Tibial nerve (tissue), 4 donors: ENCODE results near the gene MAML2. TPM values are rescaled to one million over a fixed set of nuclear protein-coding genes. Genes with fewer than 3 reads are reported as not detected.

ENCODE experiments used
- DNase-seq, 2 donors: peaks; one replicate each; pipeline ENCODE4 v3.0.0-alpha.2; 2019; ENCODE audit warnings: low spot score in 2 of 2
- H3K27ac ChIP-seq, 4 donors: fragments of 200-600 bp; sonication (generic) in 3 of 4; one replicate each; pipeline ENCODE4 v1.5.1; 2017 to 2019; ENCODE audit warnings: mild to moderate bottlenecking in 1 of 4
- H3K27me3 ChIP-seq, 2 donors: fragments of 200-600 bp; sonication (generic) in 1 of 2; one replicate each; pipeline versions ENCODE4 v1.5.1 to v1.6.0; 2017 to 2019
- H3K36me3 ChIP-seq, 3 donors: fragments of 200-600 bp; sonication (generic); one replicate each; pipeline ENCODE4 v1.5.1; 2018 to 2019
- H3K4me1 ChIP-seq, 4 donors: fragments of 200-600 bp; sonication (generic) in 3 of 4; one replicate each; pipeline ENCODE4 v1.5.1; 2017 to 2019
- H3K4me3 ChIP-seq, 4 donors: fragments of 200-600 bp; sonication (generic) in 3 of 4; one replicate each; pipeline ENCODE4 v1.5.1; 2017 to 2019; ENCODE audit warnings: mild to moderate bottlenecking in 1 of 4, moderate library complexity in 1 of 4
- H3K9me3 ChIP-seq, 4 donors: fragments of 200-600 bp; sonication (generic) in 3 of 4; one replicate each; pipeline ENCODE4 v1.5.1; 2017 to 2019
- EP300 ChIP-seq, 2 donors: sonication (generic); formaldehyde crosslinking; IDR thresholded peaks; one replicate each; pipeline ENCODE4 v1.6.1; 2017; ENCODE audit warnings: antibody characterized with exemption in 2 of 2, mild to moderate bottlenecking in 1 of 2
- POLR2A ChIP-seq, 2 donors: fragments of 450-650 bp; IDR thresholded peaks; one replicate each; pipeline ENCODE4 v1.6.1; 2017; ENCODE audit warnings: antibody characterized with exemption in 2 of 2, mild to moderate bottlenecking in 2 of 2, moderate library complexity in 2 of 2
- WGBS, 2 donors: methylation state at CpG; one replicate each; pipeline ENCODE4 v1.1.5; 2018; 5-methylcytosine and 5-hydroxymethylcytosine counted together
- total RNA-seq, 4 donors: library from RNA; depleted of rRNA; stranded (reverse); fragments of >200 nt; gene quantifications; one replicate each; pipeline ENCODE4 v1.1.0, GENCODE V29; 2016
- TF ChIP-seq, protein P1 (sequence below), 5 experiments: fragments of 200-600 bp in 3 of 5; fragments of 450-650 bp in 2 of 5; sonication (generic) in 3 of 5; IDR thresholded peaks; one replicate each; pipeline ENCODE4 v1.5.1; 2016 to 2019; ENCODE audit warnings: antibody characterized with exemption in 5 of 5, mild to moderate bottlenecking in 3 of 5, moderate library complexity in 2 of 5

The MAML2 gene
- total RNA-seq, 4 donors from 2014 or later: 20.5 to 38.4 (median 27.9) TPM

GRCh38 chr11:96105944-96106343 lies 237.1 kb downstream of the MAML2 start:
- 41 to 44% methylated on average over 1 of the region's 1 CpG for WGBS, 2 donors
- no peak for DNase-seq
- Histone ChIP-seq H3K9me3 (no peaks in the 10 kb centered on the region), H3K36me3 (no peaks in the 10 kb centered on the region), H3K4me1 (peaks cover 0 to 43% (median 14%) of the 10 kb centered on the region in 4 donors), H3K27ac (peak overlapping the region in 2 of 4 donors; percentile 44), H3K4me3 (no peak overlapping the region), H3K27me3 (no peaks in the 10 kb centered on the region)
- no peak for TF ChIP-seq EP300 (IDR thresholded peaks at IDR 0.05)
- TF ChIP-seq, protein P1, sequence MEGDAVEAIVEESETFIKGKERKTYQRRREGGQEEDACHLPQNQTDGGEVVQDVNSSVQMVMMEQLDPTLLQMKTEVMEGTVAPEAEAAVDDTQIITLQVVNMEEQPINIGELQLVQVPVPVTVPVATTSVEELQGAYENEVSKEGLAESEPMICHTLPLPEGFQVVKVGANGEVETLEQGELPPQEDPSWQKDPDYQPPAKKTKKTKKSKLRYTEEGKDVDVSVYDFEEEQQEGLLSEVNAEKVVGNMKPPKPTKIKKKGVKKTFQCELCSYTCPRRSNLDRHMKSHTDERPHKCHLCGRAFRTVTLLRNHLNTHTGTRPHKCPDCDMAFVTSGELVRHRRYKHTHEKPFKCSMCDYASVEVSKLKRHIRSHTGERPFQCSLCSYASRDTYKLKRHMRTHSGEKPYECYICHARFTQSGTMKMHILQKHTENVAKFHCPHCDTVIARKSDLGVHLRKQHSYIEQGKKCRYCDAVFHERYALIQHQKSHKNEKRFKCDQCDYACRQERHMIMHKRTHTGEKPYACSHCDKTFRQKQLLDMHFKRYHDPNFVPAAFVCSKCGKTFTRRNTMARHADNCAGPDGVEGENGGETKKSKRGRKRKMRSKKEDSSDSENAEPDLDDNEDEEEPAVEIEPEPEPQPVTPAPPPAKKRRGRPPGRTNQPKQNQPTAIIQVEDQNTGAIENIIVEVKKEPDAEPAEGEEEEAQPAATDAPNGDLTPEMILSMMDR (IDR thresholded peaks at IDR 0.05): no peak
- TF ChIP-seq POLR2A (IDR thresholded peaks at IDR 0.05): no peak

DNA sequence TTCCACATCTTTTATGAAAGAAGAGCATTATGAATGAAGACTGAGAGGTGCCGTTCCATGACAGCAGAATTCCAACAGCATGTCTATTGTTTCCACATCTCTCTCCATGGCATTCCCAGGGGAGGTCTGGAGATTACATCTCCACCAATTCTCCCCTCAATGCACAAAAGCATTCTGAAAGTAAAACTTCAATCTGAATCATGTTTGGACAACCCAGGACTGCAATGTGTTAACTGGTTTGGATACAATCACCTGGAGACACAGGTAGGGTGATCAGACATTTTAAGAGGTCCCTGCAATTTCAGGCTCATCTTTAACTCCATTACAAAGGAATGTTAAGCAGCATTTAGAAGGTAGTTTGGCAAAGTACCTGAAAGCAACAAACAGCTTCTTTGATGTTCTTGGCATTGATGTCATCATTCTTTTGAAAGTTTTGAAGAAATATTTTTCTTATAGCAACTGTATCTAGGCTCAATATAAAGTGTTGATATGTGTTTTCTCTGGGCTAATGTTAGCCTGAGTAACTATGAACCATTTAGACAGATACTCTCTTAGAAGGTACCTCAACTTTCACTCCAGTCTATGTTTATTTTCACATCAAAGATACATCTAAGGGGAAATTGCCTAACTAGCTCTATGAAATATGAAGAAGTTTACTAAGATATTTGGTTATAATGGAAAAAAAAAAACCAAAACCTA lies 237.6 kb downstream of the MAML2 start:
- DNase-seq: no peak
- H3K4me1 ChIP-seq: peaks cover 0 to 43% (median 14%) of the 10 kb centered on the region in 4 donors
- H3K36me3 ChIP-seq: no peaks in the 10 kb centered on the region
- TF ChIP-seq POLR2A (IDR thresholded peaks at IDR 0.05): no peak
- H3K27ac ChIP-seq: peak overlapping the region in 2 of 4 donors; percentile 37 to 44
- no peaks in the 10 kb centered on the region for H3K27me3 ChIP-seq
- no peak overlapping the region for H3K4me3 ChIP-seq
- H3K9me3 ChIP-seq: no peaks in the 10 kb centered on the region
- 19 to 21% methylated on average over 1 of the region's 1 CpG for WGBS, 2 donors

DNA sequence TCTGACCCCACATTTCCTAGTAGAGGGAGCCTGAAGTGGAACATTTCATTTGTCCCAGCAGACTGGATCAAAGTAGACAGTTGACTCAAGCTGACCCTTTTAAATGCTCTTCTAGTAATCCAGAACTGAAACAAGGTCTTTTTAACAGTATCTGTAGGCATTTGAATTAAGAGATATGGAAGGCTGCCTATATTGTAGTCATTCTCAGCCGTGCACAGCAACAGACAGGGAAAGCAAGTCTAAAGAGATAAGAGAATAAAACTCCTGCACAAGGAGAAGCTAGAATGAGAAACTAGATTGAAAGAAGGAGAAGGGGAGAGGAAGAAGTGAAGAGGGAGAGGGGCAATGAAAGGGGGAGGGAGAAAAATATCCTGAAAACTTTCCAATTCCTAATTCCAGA lies 238.5 kb downstream of the MAML2 start:
- H3K9me3 ChIP-seq: no peaks in the 10 kb centered on the region
- 74 to 86% methylated on average over 1 of the region's 1 CpG for WGBS, 2 donors
- TF ChIP-seq POLR2A (IDR thresholded peaks at IDR 0.05) (no peak), EP300 (IDR thresholded peaks at IDR 0.05) (no peak)
- TF ChIP-seq, protein P1 (IDR thresholded peaks at IDR 0.05): no peak
- peaks cover 0 to 43% (median 15%) of the 10 kb centered on the region in 4 donors for H3K4me1 ChIP-seq
- no peaks in the 10 kb centered on the region for H3K27me3 ChIP-seq
- H3K27ac ChIP-seq: no peak overlapping the region
- no peak for DNase-seq
- no peak overlapping the region for H3K4me3 ChIP-seq
- H3K36me3 ChIP-seq: no peaks in the 10 kb centered on the region

DNA sequence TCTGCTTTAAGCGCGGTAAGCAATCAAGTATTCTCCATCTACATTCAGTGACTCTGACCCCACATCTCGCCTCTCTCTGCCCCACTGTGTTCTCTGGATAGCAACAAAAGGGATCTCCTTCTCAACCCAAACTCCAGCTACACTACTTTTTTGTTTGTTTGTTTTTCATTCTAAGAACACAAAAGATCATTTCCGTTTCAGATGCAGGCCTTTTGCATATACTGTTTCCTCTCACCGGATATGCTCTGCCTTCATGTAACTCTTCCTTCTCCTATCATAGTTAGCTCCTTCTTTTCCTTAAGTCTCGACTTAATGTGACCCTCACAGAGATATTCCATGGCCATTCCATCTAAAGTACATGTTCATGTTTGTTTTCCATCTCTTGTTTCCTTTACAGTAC lies 239.3 kb downstream of the MAML2 start:
- Histone ChIP-seq H3K27me3 (no peaks in the 10 kb centered on the region), H3K36me3 (no peaks in the 10 kb centered on the region), H3K4me3 (no peak overlapping the region), H3K4me1 (peaks cover 0 to 49% (median 22%) of the 10 kb centered on the region in 4 donors), H3K9me3 (no peaks in the 10 kb centered on the region), H3K27ac (peak overlapping the region in 2 of 4 donors; percentile 69 to 79)
- DNase-seq: no peak
- TF ChIP-seq POLR2A (IDR thresholded peaks at IDR 0.05) (no peak), EP300 (IDR thresholded peaks at IDR 0.05) (no peak)
- TF ChIP-seq, protein P1 (IDR thresholded peaks at IDR 0.05): no peak
- 83 to 90% methylated on average over 6 of the region's 6 CpGs for WGBS, 2 donors

GRCh38 chr11:96103102-96103501 lies 239.9 kb downstream of the MAML2 start:
- WGBS, 2 donors: 71 to 91% methylated on average over 1 of the region's 1 CpG
- H3K9me3 ChIP-seq: no peaks in the 10 kb centered on the region
- TF ChIP-seq POLR2A (IDR thresholded peaks at IDR 0.05) (no peak), EP300 (IDR thresholded peaks at IDR 0.05) (no peak)
- TF ChIP-seq, protein P1 (IDR thresholded peaks at IDR 0.05): no peak
- no peaks in the 10 kb centered on the region for H3K27me3 ChIP-seq
- DNase-seq: no peak
- H3K4me3 ChIP-seq: no peak overlapping the region
- H3K36me3 ChIP-seq: no peaks in the 10 kb centered on the region
- peaks cover 4 to 55% (median 28%) of the 10 kb centered on the region in 4 donors for H3K4me1 ChIP-seq
- H3K27ac ChIP-seq: peak overlapping the region in 2 of 4 donors; percentile 69 to 79
